A673 (cell line): ENCODE measurements around the gene KLK12. TPM values are rescaled to one million over a fixed set of nuclear protein-coding genes. Genes with fewer than 3 reads are reported as not detected.

Source experiments
- BruUV-seq: library from RNA; stranded (reverse); fragments of 400-500 nt; replicated peaks from 2 replicates; lab custom pipeline; 2021; lab: Mats Ljungman, UMichigan
- CTCF ChIA-PET: fragments of 300-600 bp; sonication (Branson Sonifier 250); formaldehyde crosslinking; loops from one replicate; lab custom pipeline; 2022; ENCODE audit warnings: antibody characterized with exemption; lab: Charles Lee
- POLR2A ChIA-PET: fragments of 300-600 bp; sonication (Branson Sonifier 250); formaldehyde crosslinking; loops from one replicate; lab custom pipeline; 2022; ENCODE audit warnings: antibody characterized with exemption; ENCODE audit not compliant: low non-redundant PET; lab: Charles Lee
- DNase-seq: peaks from one replicate; pipeline ENCODE4 v3.0.0-alpha.2; 2015; ENCODE audit warnings: low spot score
- H3K27ac ChIP-seq: fragments of 200-600 bp; sonication (generic); 2 replicates; pipeline ENCODE4 v1.5.1; 2016; ENCODE audit warnings: mixed run types, low read depth, mild to moderate bottlenecking, mixed read lengths, antibody characterized with exemption, low read length; ENCODE audit not compliant: poor library complexity, severe bottlenecking
- H3K27me3 ChIP-seq: fragments of 200-600 bp; sonication (generic); replicated peaks from 2 replicates; pipeline ENCODE4 v1.6.1; 2017; ENCODE audit warnings: mixed run types, low read depth, mild to moderate bottlenecking, mixed read lengths, antibody characterized with exemption, low read length; ENCODE audit not compliant: insufficient read depth, poor library complexity
- H3K36me3 ChIP-seq: fragments of 200-600 bp; sonication (generic); 2 replicates; pipeline ENCODE4 v1.6.1; 2016; ENCODE audit warnings: mixed run types, mild to moderate bottlenecking, mixed read lengths, antibody characterized with exemption, low read length; ENCODE audit not compliant: insufficient read depth, poor library complexity, severe bottlenecking
- H3K4me1 ChIP-seq: fragments of 200-600 bp; sonication (generic); 2 replicates; pipeline ENCODE4 v1.6.1; 2017; ENCODE audit warnings: mixed run types, mild to moderate bottlenecking, mixed read lengths, antibody characterized with exemption, low read length; ENCODE audit not compliant: insufficient read depth, poor library complexity, severe bottlenecking
- H3K4me3 ChIP-seq: fragments of 200-600 bp; sonication (generic); 2 replicates; pipeline ENCODE4 v1.5.1; 2016; ENCODE audit warnings: low read depth, mixed run types, mild to moderate bottlenecking, mixed read lengths, low read length; ENCODE audit not compliant: poor library complexity, severe bottlenecking
- H3K9me3 ChIP-seq: fragments of 200-600 bp; sonication (generic); 2 replicates; pipeline ENCODE4 v1.6.1; 2016; ENCODE audit warnings: mixed run types, low read depth, mild to moderate bottlenecking, mixed read lengths, antibody characterized with exemption, low read length; ENCODE audit not compliant: poor library complexity, severe bottlenecking
- EZH2 ChIP-seq: fragments of 200-600 bp; sonication (generic); IDR thresholded peaks from 2 replicates; pipeline ENCODE4 v1.6.1; 2017; ENCODE audit warnings: borderline replicate concordance, low read depth, mild to moderate bottlenecking, mixed read lengths, antibody characterized with exemption, low read length; ENCODE audit not compliant: poor library complexity, severe bottlenecking
- intact Hi-C: fragments of 100-400 bp; cut with micrococcal nuclease; formaldehyde crosslinking; loops from one replicate; pipeline ENCODE4 v1.10.0; 2022; ENCODE audit not compliant: unreplicated experiment
- total RNA-seq: library from RNA; stranded (reverse); gene quantifications from 2 replicates; pipeline ENCODE4 v1.2.3, GENCODE V29; 2021
- TF ChIP-seq, protein P1 (sequence below): fragments of 300-800, 200-600 bp; sonication (generic); conservative IDR thresholded peaks from 2 replicates; pipeline ENCODE4 v1.5.1; 2017; ENCODE audit warnings: low read depth, mild to moderate bottlenecking, antibody characterized with exemption, low read length, moderate library complexity, mixed read lengths

KLK12 gene
- total RNA-seq, 1 experiment from 2014 or later: not detected

DNA sequence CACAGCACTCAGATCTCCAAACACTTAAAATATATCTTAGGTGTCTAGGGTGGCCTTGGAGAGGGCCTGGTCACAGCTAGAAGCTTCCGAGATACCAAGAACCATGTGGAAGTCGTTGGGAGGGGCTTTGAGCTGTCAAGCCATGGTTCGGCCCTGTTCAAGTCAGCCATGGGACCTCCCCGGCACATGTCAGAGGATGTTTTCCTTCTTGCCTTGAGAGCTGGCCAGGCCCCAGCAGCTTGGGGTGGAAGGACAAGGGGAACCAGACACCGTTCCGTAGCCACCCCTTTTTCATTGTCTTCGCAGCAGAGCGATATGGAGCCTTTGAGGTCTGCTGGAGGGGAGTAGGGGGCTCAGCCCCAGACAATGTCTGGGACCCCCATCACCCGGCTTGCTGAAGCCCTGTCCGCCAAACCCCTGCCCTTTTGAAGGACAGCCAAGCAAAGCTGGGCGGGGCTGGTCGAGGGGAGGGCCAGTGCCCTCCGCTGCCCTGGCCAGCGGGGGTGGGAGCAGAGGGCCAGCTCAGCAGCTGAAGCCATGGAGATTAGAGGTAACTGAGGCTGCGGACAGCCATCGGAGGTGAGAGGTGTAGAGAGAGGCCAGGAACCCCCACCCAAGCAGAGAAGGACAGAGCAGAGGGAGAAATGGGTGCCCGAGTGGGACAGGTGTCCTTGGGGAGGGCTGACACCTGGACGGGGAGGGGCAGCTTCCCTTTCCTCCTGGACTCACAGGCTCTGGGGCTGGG is 8.8 kb downstream of the KLK12 start:
- H3K27me3 ChIP-seq: peaks cover 67% of the 10 kb centered on the region
- no peak for DNase-seq

GRCh38 chr19:51025401-51025800 is 9.4 kb downstream of the KLK12 start:
- no TSS peak for BruUV-seq
- Histone ChIP-seq H3K4me3 (no peak overlapping the region), H3K27ac (no peak overlapping the region), H3K36me3 (no peaks in the 10 kb centered on the region), H3K4me1 (no peaks in the 10 kb centered on the region), H3K9me3 (no peaks in the 10 kb centered on the region), H3K27me3 (peaks cover 69% of the 10 kb centered on the region)
- ChIA-PET POLR2A (interaction anchor here (0.9 kb wide), 1 partner anchor 83 kb away, joined by 6 read pairs; no protein-coding TSS in a partner anchor), CTCF (no interaction called here)
- no peak for DNase-seq
- intact Hi-C loops: no loop called here
- TF ChIP-seq EZH2: no peak
- TF ChIP-seq, protein P1, sequence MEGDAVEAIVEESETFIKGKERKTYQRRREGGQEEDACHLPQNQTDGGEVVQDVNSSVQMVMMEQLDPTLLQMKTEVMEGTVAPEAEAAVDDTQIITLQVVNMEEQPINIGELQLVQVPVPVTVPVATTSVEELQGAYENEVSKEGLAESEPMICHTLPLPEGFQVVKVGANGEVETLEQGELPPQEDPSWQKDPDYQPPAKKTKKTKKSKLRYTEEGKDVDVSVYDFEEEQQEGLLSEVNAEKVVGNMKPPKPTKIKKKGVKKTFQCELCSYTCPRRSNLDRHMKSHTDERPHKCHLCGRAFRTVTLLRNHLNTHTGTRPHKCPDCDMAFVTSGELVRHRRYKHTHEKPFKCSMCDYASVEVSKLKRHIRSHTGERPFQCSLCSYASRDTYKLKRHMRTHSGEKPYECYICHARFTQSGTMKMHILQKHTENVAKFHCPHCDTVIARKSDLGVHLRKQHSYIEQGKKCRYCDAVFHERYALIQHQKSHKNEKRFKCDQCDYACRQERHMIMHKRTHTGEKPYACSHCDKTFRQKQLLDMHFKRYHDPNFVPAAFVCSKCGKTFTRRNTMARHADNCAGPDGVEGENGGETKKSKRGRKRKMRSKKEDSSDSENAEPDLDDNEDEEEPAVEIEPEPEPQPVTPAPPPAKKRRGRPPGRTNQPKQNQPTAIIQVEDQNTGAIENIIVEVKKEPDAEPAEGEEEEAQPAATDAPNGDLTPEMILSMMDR: no peak

More for the DNA sequence above, 8.8 kb downstream of the KLK12 start:
- H3K4me3 ChIP-seq: no peak overlapping the region
- TF ChIP-seq, protein P1: no peak
- no peaks in the 10 kb centered on the region for H3K36me3 ChIP-seq
- POLR2A ChIA-PET: interaction anchor here (0.9 kb wide), 1 partner anchor 83 kb away, joined by 6 read pairs; no protein-coding TSS in a partner anchor
- H3K4me1 ChIP-seq: no peaks in the 10 kb centered on the region
- H3K27ac ChIP-seq: no peak overlapping the region
- BruUV-seq: no TSS peak
- no peaks in the 10 kb centered on the region for H3K9me3 ChIP-seq
- intact Hi-C loops: no loop called here
- CTCF ChIA-PET: no interaction called here

- no peaks in the 10 kb centered on the region for H3K4me1 ChIP-seq
- H3K27ac ChIP-seq: no peak overlapping the region
- BruUV-seq: no TSS peak
- no peaks in the 10 kb centered on the region for H3K36me3 ChIP-seq
- intact Hi-C loops: no loop called here
- no peaks in the 10 kb centered on the region for H3K9me3 ChIP-seq
- TF ChIP-seq, protein P1: no peak
- no peak for TF ChIP-seq EZH2
- DNase-seq: no peak
- ChIA-PET CTCF (no interaction called here), POLR2A (no interaction called here)
- H3K4me3 ChIP-seq: no peak overlapping the region
- H3K27me3 ChIP-seq: peaks cover 74% of the 10 kb centered on the region
Observed at GRCh38 chr19:51024924-51025323, 9.9 kb downstream of the KLK12 start.
